ENCODE results near the gene LGR6.

GRCh38 chr1:202221911-202222909, 28.6 kb downstream of the LGR6 start:
- TF ChIP-seq POLR2A (IDR thresholded peaks at IDR 0.05) (no peak), POLR2AphosphoS5 (IDR thresholded peaks at IDR 0.05) (no peak), CTCF (IDR thresholded peaks at IDR 0.05) (no peak)
